A549 (cell line): ENCODE measurements around the gene SPATA6L.

Experiments used
- CEBPB ChIP-seq, 2 experiments: fragments of >200 bp in 1 of 2; sonication (Bioruptor Twin) in 1 of 2; formaldehyde crosslinking in 1 of 2; IDR thresholded peaks; 2 replicates each; pipeline ENCODE4 v1.6.1; 2012 to 2016
- EP300 ChIP-seq, 2 experiments: fragments of >200 bp; sonication (Bioruptor Twin); formaldehyde crosslinking; IDR thresholded peaks; 2 replicates in 1 of 2; 3 replicates in 1 of 2; pipeline ENCODE4 v1.6.1; 2016 to 2017
- JUNB ChIP-seq: fragments of >200 bp; sonication (Bioruptor Twin); formaldehyde crosslinking; IDR thresholded peaks from 2 replicates; pipeline ENCODE4 v1.6.1; 2016
- KDM1A ChIP-seq: fragments of 200-600 bp; sonication (generic); IDR thresholded peaks from 2 replicates; pipeline ENCODE4 v1.6.1; 2016; ENCODE audit warnings: low read depth, mild to moderate bottlenecking
- NFE2L2 ChIP-seq: fragments of 150-350 bp; conservative IDR thresholded peaks from 2 replicates; pipeline ENCODE4 v1.6.1; 2014; ENCODE audit warnings: low read length
- PHF8 ChIP-seq: fragments of 200-600 bp; sonication (generic); IDR thresholded peaks from 2 replicates; pipeline ENCODE4 v1.6.1; 2016; ENCODE audit warnings: low read depth, mild to moderate bottlenecking, antibody characterized with exemption, moderate library complexity, borderline replicate concordance
- POLR2A ChIP-seq: IDR thresholded peaks from 2 replicates; pipeline ENCODE4 v1.6.1; 2012; ENCODE audit warnings: mild to moderate bottlenecking, low read length
- POLR2AphosphoS2 ChIP-seq: conservative IDR thresholded peaks from 2 replicates; pipeline ENCODE4 v1.6.1; 2012; ENCODE audit warnings: low read length, improper control_type of control experiment, inconsistent platforms
- RAD21 ChIP-seq, 2 experiments: fragments of >200 bp in 1 of 2; sonication (Bioruptor Twin) in 1 of 2; formaldehyde crosslinking in 1 of 2; IDR thresholded peaks in 1 of 2; conservative IDR thresholded peaks in 1 of 2; 2 replicates in 1 of 2; 3 replicates in 1 of 2; pipeline ENCODE4 v1.6.1; 2012 to 2018; ENCODE audit warnings: inconsistent platforms in 1 of 2
- RNF2 ChIP-seq: fragments of 200-600 bp; sonication (generic); IDR thresholded peaks from 2 replicates; pipeline ENCODE4 v1.6.1; 2016; ENCODE audit warnings: low read depth, mild to moderate bottlenecking, antibody characterized with exemption, moderate library complexity, borderline replicate concordance
- TF ChIP-seq, protein P1 (sequence below): fragments of >200 bp; sonication (Bioruptor Twin); formaldehyde crosslinking; IDR thresholded peaks from 3 replicates; pipeline ENCODE4 v1.5.1; 2016
- TF ChIP-seq, protein P2 (sequence below): IDR thresholded peaks from 2 replicates; pipeline ENCODE4 v1.6.1; 2012; ENCODE audit warnings: low read depth, borderline replicate concordance
- TF ChIP-seq, protein P3 (sequence below): fragments of 200-600 bp; sonication (generic); IDR thresholded peaks from 2 replicates; pipeline ENCODE4 v1.6.1; 2016; ENCODE audit warnings: antibody characterized with exemption, mild to moderate bottlenecking, moderate library complexity

DNA sequence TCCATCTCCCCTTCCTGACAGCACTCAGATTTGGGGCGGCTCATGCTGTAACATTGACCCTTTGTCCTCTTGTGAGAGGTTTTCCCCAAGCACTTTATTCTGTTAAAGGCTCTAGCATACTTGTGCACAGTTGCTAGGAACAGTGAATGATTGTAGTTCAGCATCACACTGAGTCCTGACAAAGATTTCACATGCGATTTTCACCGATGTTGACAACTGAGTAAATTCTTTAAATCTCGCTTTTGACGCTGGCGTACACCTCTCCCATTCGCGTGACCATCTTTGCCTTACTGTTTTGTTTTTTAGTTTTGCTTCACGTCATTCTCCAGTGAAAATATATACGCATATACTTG lies 13.9 kb upstream of the SPATA6L start:
- TF ChIP-seq PHF8 = no peak
- no peak for TF ChIP-seq KDM1A
- TF ChIP-seq, protein P1, sequence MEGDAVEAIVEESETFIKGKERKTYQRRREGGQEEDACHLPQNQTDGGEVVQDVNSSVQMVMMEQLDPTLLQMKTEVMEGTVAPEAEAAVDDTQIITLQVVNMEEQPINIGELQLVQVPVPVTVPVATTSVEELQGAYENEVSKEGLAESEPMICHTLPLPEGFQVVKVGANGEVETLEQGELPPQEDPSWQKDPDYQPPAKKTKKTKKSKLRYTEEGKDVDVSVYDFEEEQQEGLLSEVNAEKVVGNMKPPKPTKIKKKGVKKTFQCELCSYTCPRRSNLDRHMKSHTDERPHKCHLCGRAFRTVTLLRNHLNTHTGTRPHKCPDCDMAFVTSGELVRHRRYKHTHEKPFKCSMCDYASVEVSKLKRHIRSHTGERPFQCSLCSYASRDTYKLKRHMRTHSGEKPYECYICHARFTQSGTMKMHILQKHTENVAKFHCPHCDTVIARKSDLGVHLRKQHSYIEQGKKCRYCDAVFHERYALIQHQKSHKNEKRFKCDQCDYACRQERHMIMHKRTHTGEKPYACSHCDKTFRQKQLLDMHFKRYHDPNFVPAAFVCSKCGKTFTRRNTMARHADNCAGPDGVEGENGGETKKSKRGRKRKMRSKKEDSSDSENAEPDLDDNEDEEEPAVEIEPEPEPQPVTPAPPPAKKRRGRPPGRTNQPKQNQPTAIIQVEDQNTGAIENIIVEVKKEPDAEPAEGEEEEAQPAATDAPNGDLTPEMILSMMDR = no peak
- TF ChIP-seq CEBPB (IDR thresholded peaks at IDR 0.05) = no peak
- no peak for TF ChIP-seq EP300 (IDR thresholded peaks at IDR 0.05)
- TF ChIP-seq POLR2AphosphoS2 = no peak
- no peak for TF ChIP-seq POLR2A
- TF ChIP-seq, protein P2, sequence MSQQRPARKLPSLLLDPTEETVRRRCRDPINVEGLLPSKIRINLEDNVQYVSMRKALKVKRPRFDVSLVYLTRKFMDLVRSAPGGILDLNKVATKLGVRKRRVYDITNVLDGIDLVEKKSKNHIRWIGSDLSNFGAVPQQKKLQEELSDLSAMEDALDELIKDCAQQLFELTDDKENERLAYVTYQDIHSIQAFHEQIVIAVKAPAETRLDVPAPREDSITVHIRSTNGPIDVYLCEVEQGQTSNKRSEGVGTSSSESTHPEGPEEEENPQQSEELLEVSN = no peak
- TF ChIP-seq, protein P3, sequence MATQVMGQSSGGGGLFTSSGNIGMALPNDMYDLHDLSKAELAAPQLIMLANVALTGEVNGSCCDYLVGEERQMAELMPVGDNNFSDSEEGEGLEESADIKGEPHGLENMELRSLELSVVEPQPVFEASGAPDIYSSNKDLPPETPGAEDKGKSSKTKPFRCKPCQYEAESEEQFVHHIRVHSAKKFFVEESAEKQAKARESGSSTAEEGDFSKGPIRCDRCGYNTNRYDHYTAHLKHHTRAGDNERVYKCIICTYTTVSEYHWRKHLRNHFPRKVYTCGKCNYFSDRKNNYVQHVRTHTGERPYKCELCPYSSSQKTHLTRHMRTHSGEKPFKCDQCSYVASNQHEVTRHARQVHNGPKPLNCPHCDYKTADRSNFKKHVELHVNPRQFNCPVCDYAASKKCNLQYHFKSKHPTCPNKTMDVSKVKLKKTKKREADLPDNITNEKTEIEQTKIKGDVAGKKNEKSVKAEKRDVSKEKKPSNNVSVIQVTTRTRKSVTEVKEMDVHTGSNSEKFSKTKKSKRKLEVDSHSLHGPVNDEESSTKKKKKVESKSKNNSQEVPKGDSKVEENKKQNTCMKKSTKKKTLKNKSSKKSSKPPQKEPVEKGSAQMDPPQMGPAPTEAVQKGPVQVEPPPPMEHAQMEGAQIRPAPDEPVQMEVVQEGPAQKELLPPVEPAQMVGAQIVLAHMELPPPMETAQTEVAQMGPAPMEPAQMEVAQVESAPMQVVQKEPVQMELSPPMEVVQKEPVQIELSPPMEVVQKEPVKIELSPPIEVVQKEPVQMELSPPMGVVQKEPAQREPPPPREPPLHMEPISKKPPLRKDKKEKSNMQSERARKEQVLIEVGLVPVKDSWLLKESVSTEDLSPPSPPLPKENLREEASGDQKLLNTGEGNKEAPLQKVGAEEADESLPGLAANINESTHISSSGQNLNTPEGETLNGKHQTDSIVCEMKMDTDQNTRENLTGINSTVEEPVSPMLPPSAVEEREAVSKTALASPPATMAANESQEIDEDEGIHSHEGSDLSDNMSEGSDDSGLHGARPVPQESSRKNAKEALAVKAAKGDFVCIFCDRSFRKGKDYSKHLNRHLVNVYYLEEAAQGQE = no peak
- TF ChIP-seq JUNB = no peak
- TF ChIP-seq RNF2 = no peak
- no peak for TF ChIP-seq NFE2L2
- TF ChIP-seq RAD21 (conservative IDR thresholded peaks at IDR 0.05 in 1 of 2, IDR thresholded peaks at IDR 0.05 in 1 of 2) = no peak
